Bronchial epithelial cell (primary cell): ENCODE results near the gene RGS21. TPM values are rescaled to one million over a fixed set of nuclear protein-coding genes. Genes with fewer than 3 reads are reported as not detected.

Experiments
- DNase-seq: peaks from one replicate; pipeline ENCODE4 v3.0.0-alpha.2; 2010; ENCODE audit warnings: low read depth
- FAIRE-seq: peaks from 2 replicates; lab custom pipeline; 2011; peaks lifted over from hg19 to GRCh38; lab: Jason Lieb, UNC
- H3K27me3 ChIP-seq: 2 replicates; pipeline ENCODE4 v1.5.1; 2011; ENCODE audit warnings: low read length; ENCODE audit not compliant: control insufficient read depth, insufficient read depth
- H3K36me3 ChIP-seq: 2 replicates; pipeline ENCODE4 v1.5.1; 2011; ENCODE audit warnings: low read length; ENCODE audit not compliant: control insufficient read depth, insufficient read depth
- H3K4me3 ChIP-seq: 2 replicates; pipeline ENCODE4 v1.5.1; 2011; ENCODE audit warnings: mild to moderate bottlenecking, low read depth, low read length, control low read depth
- total RNA-seq: library from RNA; depleted of rRNA; stranded (reverse); fragments of >200 nt; gene quantifications from 2 replicates; pipeline ENCODE4 v1.2.1, GENCODE V29; 2014
- TF ChIP-seq, protein P1 (sequence below): IDR thresholded peaks from 2 replicates; pipeline ENCODE4 v1.5.1; 2011; ENCODE audit warnings: mild to moderate bottlenecking, moderate library complexity, low read length, control low read depth, inconsistent platforms; ENCODE audit not compliant: insufficient read depth, severe bottlenecking

Gene RGS21, protein sequence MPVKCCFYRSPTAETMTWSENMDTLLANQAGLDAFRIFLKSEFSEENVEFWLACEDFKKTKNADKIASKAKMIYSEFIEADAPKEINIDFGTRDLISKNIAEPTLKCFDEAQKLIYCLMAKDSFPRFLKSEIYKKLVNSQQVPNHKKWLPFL
- total RNA-seq = not detected in 2 replicates

DNA sequence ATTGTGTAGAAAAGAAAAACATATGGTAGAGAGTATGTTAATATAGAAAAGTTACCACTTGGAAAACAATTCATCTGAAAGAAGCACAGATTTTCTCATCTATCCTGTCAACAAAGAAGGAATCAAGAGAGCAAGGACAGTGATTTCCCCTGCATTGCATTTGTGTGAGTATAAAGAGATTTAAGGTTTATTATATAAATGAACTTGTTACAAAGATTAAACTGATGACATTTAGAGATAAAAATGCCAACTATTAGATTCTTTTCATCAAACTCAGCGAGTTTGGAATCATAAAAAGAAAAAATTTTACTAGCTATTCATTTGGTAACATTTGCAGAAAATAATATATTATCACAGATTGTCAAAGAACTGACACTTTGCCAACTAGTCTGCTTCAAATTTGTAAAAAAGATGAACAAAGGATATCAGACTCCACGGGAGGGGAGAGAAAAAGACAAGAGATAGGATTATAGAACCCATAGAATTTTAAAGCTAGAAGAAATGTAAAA lies at the start of gene RGS21:
RGS21 (plus strand) TSS at position 51 of the 509 bp plus-strand sequence. CDS start 26,045 bp downstream, outside the sequence.
- DNase-seq = no peak
- Histone ChIP-seq H3K36me3 (no peaks in the 10 kb centered on the region), H3K27me3 (no peaks in the 10 kb centered on the region), H3K4me3 (no peak within 1 kb of the TSS)
- FAIRE-seq = no peak
- TF ChIP-seq, protein P1, sequence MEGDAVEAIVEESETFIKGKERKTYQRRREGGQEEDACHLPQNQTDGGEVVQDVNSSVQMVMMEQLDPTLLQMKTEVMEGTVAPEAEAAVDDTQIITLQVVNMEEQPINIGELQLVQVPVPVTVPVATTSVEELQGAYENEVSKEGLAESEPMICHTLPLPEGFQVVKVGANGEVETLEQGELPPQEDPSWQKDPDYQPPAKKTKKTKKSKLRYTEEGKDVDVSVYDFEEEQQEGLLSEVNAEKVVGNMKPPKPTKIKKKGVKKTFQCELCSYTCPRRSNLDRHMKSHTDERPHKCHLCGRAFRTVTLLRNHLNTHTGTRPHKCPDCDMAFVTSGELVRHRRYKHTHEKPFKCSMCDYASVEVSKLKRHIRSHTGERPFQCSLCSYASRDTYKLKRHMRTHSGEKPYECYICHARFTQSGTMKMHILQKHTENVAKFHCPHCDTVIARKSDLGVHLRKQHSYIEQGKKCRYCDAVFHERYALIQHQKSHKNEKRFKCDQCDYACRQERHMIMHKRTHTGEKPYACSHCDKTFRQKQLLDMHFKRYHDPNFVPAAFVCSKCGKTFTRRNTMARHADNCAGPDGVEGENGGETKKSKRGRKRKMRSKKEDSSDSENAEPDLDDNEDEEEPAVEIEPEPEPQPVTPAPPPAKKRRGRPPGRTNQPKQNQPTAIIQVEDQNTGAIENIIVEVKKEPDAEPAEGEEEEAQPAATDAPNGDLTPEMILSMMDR = no peak

DNA sequence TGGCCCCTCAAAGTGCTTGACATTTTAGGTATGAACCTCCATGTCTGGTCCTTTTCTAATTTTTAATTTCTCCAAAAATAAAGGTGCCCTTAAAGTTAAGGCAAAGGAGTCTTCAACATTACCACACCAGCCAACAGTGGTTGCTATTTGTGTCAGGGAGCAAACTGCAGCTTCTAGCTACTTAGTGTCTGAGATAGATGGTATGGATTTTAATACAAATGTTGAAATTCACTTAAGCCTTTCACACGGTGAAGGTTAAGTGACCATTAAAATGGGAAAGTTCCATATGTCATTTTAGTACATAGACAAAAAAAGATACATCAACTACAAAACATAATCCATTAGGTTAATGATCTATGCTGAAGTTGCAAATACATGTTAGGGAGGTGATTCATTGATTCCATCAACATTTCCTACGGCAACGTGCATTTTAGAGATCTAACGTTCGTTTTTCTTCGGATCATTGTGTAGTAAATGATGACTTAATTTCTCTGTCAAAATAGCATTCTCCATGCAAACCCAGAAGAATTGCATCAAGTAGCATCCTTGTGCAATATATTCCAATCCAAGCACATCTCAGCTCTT lies 48.2 kb upstream of the RGS21 start:
- TF ChIP-seq, protein P1 = no peak
- no peaks in the 10 kb centered on the region for H3K36me3 ChIP-seq
- DNase-seq = no peak
- no peak overlapping the region for H3K4me3 ChIP-seq
- FAIRE-seq = no peak
- no peaks in the 10 kb centered on the region for H3K27me3 ChIP-seq

DNA sequence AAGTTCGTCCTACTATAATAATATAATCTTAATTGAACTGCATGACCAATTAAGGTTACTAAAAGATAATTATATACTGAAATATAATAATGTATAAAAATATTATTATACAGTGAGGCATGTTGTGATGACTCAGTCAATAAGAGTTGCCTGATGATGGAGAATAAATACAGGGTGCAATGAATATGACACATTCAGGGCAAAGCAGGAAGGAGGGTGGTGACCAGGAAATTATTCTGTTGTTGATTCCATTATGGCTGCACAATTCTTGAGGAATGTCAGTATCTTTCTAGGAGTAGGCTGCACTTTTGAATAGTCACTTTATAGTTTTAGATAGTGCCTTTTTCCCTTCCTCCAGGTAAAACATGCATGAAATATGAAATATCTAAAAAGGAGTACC lies 46.4 kb upstream of the RGS21 start:
- FAIRE-seq = no peak
- no peak overlapping the region for H3K4me3 ChIP-seq
- TF ChIP-seq, protein P1 = no peak
- DNase-seq = peak; percentile 57
- H3K27me3 ChIP-seq = no peaks in the 10 kb centered on the region
- no peaks in the 10 kb centered on the region for H3K36me3 ChIP-seq

DNA sequence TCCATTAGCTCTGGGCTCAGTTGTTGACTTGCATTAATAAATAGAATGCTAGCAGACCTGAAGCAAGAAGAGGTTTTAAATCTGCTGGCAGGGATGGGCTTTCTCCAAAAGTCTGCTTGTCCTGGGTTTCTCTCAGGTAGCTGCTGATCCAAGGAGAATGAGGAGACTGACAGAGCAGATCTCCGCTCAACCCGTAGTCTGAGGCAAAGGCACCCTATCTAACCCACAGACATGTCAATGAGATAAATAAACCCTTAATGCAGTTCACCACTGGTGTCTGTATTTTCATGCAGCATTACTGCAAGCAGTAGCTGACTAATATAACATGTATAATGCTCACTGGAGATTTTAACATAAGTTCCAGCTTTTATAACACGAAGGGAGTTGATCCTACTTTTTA lies 44.1 kb upstream of the RGS21 start:
- TF ChIP-seq, protein P1 = no peak
- no peak for FAIRE-seq
- H3K27me3 ChIP-seq = no peaks in the 10 kb centered on the region

DNA sequence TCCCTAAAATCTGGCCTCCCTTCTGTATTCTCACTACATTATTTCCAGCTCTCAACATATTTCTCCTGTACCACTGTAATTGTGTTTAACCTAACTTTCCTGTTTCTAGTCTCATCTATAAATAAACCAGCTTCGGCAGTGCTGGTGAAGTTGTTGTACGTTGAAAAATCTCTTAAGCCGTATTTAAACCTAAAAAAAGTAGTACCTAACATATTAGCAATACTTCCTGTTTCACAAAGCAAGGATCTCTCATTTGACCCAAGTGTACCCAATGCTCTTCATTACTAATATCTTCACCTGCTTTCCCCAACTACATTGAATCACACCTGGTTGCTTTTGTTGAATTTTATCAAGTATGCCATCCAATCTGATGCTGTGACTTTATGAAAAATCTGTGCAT lies 42.2 kb upstream of the RGS21 start:
- H3K36me3 ChIP-seq = no peaks in the 10 kb centered on the region
- DNase-seq (no peak), FAIRE-seq (no peak)
- no peak overlapping the region for H3K4me3 ChIP-seq
- TF ChIP-seq, protein P1 = no peak
- H3K27me3 ChIP-seq = no peaks in the 10 kb centered on the region

More for the DNA sequence above, 44.1 kb upstream of the RGS21 start:
- no peak for DNase-seq
- H3K4me3 ChIP-seq = no peak overlapping the region
- no peaks in the 10 kb centered on the region for H3K36me3 ChIP-seq

DNA sequence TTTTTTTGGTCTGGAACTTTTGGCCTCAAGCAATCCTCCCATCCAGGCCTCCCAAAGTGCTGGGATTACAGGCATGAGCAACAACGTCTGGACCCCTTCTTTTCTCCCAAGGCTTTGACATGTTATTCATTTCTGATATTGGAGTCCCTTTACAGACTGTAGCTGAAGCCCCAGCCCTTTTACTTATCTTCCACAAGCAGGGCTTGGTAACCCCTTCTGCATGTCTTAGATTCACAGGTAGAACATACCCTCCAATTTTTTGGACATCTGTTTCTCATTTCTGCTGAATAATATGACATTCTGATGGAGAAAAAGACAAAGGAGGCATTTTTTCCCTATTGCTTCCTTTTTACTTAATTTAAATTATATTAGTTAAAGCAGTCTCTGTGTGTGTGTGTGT lies 39.2 kb upstream of the RGS21 start:
- no peaks in the 10 kb centered on the region for H3K27me3 ChIP-seq
- TF ChIP-seq, protein P1 = no peak
- no peak for FAIRE-seq
- H3K36me3 ChIP-seq = no peaks in the 10 kb centered on the region
- no peak for DNase-seq
- H3K4me3 ChIP-seq = no peak overlapping the region
